ENCODE results near the gene AURKAIP1. TPM values are rescaled to one million over a fixed set of nuclear protein-coding genes. Genes with fewer than 3 reads are reported as not detected.

The AURKAIP1 gene
- total and polyA plus RNA-seq, 2 of the 13 experiments (the other 11 are each of a cell fraction or from before 2014, with no cell fraction given): 69.5 to 175 TPM

DNA sequence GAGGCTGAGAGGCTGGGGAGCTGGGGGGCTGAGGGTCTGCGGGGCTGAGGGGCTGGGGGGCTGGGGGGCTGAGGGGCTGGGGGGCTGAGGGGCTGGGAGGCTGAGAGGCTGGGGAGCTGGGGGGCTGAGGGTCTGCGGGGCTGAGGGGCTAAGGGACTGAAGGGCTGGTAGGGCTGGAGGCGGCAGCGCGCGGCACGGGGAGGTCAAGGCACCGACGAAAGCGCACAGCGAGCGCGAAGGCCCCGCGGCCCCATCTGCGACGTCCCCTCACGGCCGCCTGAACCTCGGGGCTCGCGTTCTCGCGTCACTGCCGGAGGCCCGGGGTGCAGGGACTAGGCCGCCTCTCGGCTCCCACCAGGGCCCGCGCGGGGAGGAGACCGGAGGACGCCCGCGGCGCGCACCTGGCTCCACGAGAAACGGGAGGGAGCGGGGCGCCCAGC lies 50.9 kb downstream of the AURKAIP1 start (continued):
- TF ChIP-seq, protein P1, sequence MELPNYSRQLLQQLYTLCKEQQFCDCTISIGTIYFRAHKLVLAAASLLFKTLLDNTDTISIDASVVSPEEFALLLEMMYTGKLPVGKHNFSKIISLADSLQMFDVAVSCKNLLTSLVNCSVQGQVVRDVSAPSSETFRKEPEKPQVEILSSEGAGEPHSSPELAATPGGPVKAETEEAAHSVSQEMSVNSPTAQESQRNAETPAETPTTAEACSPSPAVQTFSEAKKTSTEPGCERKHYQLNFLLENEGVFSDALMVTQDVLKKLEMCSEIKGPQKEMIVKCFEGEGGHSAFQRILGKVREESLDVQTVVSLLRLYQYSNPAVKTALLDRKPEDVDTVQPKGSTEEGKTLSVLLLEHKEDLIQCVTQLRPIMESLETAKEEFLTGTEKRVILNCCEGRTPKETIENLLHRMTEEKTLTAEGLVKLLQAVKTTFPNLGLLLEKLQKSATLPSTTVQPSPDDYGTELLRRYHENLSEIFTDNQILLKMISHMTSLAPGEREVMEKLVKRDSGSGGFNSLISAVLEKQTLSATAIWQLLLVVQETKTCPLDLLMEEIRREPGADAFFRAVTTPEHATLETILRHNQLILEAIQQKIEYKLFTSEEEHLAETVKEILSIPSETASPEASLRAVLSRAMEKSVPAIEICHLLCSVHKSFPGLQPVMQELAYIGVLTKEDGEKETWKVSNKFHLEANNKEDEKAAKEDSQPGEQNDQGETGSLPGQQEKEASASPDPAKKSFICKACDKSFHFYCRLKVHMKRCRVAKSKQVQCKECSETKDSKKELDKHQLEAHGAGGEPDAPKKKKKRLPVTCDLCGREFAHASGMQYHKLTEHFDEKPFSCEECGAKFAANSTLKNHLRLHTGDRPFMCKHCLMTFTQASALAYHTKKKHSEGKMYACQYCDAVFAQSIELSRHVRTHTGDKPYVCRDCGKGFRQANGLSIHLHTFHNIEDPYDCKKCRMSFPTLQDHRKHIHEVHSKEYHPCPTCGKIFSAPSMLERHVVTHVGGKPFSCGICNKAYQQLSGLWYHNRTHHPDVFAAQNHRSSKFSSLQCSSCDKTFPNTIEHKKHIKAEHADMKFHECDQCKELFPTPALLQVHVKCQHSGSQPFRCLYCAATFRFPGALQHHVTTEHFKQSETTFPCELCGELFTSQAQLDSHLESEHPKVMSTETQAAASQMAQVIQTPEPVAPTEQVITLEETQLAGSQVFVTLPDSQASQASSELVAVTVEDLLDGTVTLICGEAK (IDR thresholded peaks at IDR 0.05): no peak
- TF ChIP-seq, protein P1 (CRISPR knock-in tag; IDR thresholded peaks at IDR 0.05): 0 out of 2 replicates have a peak, but pooled peaks have one; percentile 17
- TF ChIP-seq ZFP36L1 (CRISPR knock-in tag; IDR thresholded peaks at IDR 0.05) (no peak), JDP2 (CRISPR knock-in tag; IDR thresholded peaks at IDR 0.05; ENCODE audit: borderline replicate concordance) (no peak), PRPF4 (IDR thresholded peaks at IDR 0.05; ENCODE audit: low read depth, low read length, poor library complexity, severe bottlenecking) (no peak), EP300 (IDR thresholded peaks at IDR 0.05; ENCODE audit: low read depth in 2 of 2, low read length in 2 of 2) (no peak), EP300 (CRISPR knock-in tag; IDR thresholded peaks at IDR 0.05; ENCODE audit: borderline replicate concordance) (no peak), RAD21 (CRISPR knock-in tag; IDR thresholded peaks at IDR 0.05) (0 out of 2 replicates have a peak, but pooled peaks have one; percentile 18), ZNF232 (CRISPR knock-in tag; IDR thresholded peaks at IDR 0.05; ENCODE audit: borderline replicate concordance) (no peak)
- TF ChIP-seq, protein P2, sequence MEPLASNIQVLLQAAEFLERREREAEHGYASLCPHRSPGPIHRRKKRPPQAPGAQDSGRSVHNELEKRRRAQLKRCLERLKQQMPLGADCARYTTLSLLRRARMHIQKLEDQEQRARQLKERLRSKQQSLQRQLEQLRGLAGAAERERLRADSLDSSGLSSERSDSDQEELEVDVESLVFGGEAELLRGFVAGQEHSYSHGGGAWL (CRISPR knock-in tag; IDR thresholded peaks at IDR 0.05): peak; percentile 19
- TF ChIP-seq, protein P3, sequence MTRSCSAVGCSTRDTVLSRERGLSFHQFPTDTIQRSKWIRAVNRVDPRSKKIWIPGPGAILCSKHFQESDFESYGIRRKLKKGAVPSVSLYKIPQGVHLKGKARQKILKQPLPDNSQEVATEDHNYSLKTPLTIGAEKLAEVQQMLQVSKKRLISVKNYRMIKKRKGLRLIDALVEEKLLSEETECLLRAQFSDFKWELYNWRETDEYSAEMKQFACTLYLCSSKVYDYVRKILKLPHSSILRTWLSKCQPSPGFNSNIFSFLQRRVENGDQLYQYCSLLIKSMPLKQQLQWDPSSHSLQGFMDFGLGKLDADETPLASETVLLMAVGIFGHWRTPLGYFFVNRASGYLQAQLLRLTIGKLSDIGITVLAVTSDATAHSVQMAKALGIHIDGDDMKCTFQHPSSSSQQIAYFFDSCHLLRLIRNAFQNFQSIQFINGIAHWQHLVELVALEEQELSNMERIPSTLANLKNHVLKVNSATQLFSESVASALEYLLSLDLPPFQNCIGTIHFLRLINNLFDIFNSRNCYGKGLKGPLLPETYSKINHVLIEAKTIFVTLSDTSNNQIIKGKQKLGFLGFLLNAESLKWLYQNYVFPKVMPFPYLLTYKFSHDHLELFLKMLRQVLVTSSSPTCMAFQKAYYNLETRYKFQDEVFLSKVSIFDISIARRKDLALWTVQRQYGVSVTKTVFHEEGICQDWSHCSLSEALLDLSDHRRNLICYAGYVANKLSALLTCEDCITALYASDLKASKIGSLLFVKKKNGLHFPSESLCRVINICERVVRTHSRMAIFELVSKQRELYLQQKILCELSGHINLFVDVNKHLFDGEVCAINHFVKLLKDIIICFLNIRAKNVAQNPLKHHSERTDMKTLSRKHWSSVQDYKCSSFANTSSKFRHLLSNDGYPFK (CRISPR knock-in tag; IDR thresholded peaks at IDR 0.05; ENCODE audit: borderline replicate concordance): no peak
- TF ChIP-seq, protein P4, sequence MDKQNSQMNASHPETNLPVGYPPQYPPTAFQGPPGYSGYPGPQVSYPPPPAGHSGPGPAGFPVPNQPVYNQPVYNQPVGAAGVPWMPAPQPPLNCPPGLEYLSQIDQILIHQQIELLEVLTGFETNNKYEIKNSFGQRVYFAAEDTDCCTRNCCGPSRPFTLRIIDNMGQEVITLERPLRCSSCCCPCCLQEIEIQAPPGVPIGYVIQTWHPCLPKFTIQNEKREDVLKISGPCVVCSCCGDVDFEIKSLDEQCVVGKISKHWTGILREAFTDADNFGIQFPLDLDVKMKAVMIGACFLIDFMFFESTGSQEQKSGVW (CRISPR knock-in tag; IDR thresholded peaks at IDR 0.05; ENCODE audit: borderline replicate concordance): no peak
